Lower lobe of right lung (tissue), 2 donors: Measurements from ENCODE around the gene CHID1. TPM values are rescaled to one million over a fixed set of nuclear protein-coding genes. Genes with fewer than 3 reads are reported as not detected.

Experiments used
- ATAC-seq, 2 donors: fragments of 200-7000 bp; cut with Tn5 transposase; one replicate each; pipeline ENCODE4 v1.9.1; 2020 to 2022; ENCODE audit warnings: mild to moderate bottlenecking in 2 of 2, moderate library complexity in 2 of 2
- DNase-seq: peaks from one replicate; pipeline ENCODE4 v3.0.0-alpha.2; 2020
- H3K27ac ChIP-seq: fragments of 200-600 bp; one replicate; pipeline ENCODE4 v1.8.0; 2022
- H3K27me3 ChIP-seq: fragments of 200-600 bp; one replicate; pipeline ENCODE4 v1.8.0; 2022; ENCODE audit warnings: low read depth
- H3K36me3 ChIP-seq: fragments of 200-600 bp; one replicate; pipeline ENCODE4 v1.8.0; 2022; ENCODE audit warnings: mild to moderate bottlenecking
- H3K4me1 ChIP-seq: fragments of 200-600 bp; one replicate; pipeline ENCODE4 v1.8.0; 2022
- H3K4me3 ChIP-seq: fragments of 200-600 bp; one replicate; pipeline ENCODE4 v1.8.0; 2022; ENCODE audit warnings: mild to moderate bottlenecking
- H3K9me3 ChIP-seq: fragments of 200-600 bp; one replicate; pipeline ENCODE4 v1.8.0; 2022
- CTCF ChIP-seq: fragments of 200-600 bp; IDR thresholded peaks from one replicate; pipeline ENCODE4 v1.8.0; 2022; ENCODE audit warnings: antibody characterized with exemption, mild to moderate bottlenecking
- intact Hi-C: fragments of 100-400 bp; cut with DNase I; formaldehyde crosslinking; loops from one replicate; pipeline ENCODE4 v1.11.0; 2022
- total RNA-seq: library from RNA; stranded (reverse); fragmentation: NEBNext Ultra II Directional; extraction: Animal tissue kit (Norgen Biotek cat#: 25700); gene quantifications from one replicate; pipeline ENCODE4 v1.2.1, GENCODE V29; 2021
- donor health status: DM: no; HTN: yes; CAD: no; lungs with severe emphysema.

The CHID1 gene
- total RNA-seq, 1 donor from 2014 or later: 65.0 TPM

GRCh38 chr11:842370-843002 lies 68.1 kb downstream of the CHID1 start, which contains the start of the genes POLR2L and TSPAN4:
Gene POLR2L (minus strand): TSS chr11:842529. CDS start chr11:842508, 21 bp downstream.
Gene TSPAN4 (plus strand): TSS chr11:842852. CDS start chr11:850305, 7,453 bp downstream.
- TF ChIP-seq CTCF: no peak
- ATAC-seq (peak; percentile 67), DNase-seq (peak; percentile 95)
- Histone ChIP-seq H3K27ac (peak within 1 kb of the TSS; percentile 94), H3K27me3 (no peaks in the 10 kb centered on the region), H3K4me1 (peaks cover 78% of the 10 kb centered on the region), H3K36me3 (peaks cover 35% of the 10 kb centered on the region), H3K9me3 (no peaks in the 10 kb centered on the region), H3K4me3 (peak within 1 kb of the TSS; percentile 99)
- intact Hi-C loops: no loop called here

GRCh38 chr11:841981-842369 lies 68.6 kb downstream of the CHID1 start:
- Histone ChIP-seq H3K4me1 (peaks cover 77% of the 10 kb centered on the region), H3K9me3 (no peaks in the 10 kb centered on the region), H3K27me3 (no peaks in the 10 kb centered on the region), H3K36me3 (peaks cover 40% of the 10 kb centered on the region), H3K27ac (peak overlapping the region; percentile 94), H3K4me3 (peak overlapping the region; percentile 99)
- intact Hi-C loops: no loop called here
- ATAC-seq (peak in 1 of 2 donors; percentile 3), DNase-seq (no peak)
- no peak for TF ChIP-seq CTCF

- Histone ChIP-seq H3K4me3 (peak overlapping the region; percentile 99), H3K4me1 (peaks cover 66% of the 10 kb centered on the region), H3K27me3 (no peaks in the 10 kb centered on the region), H3K36me3 (peaks cover 52% of the 10 kb centered on the region), H3K9me3 (no peaks in the 10 kb centered on the region), H3K27ac (peak overlapping the region; percentile 6)
- DNase-seq (no peak), ATAC-seq (no peak)
- intact Hi-C loops: no loop called here
- no peak for TF ChIP-seq CTCF
These were observed 70.6 kb downstream of the CHID1 start for GRCh38 chr11:839875-840617.

GRCh38 chr11:839280-839623 lies 71.4 kb downstream of the CHID1 start:
- TF ChIP-seq CTCF: no peak
- no peak overlapping the region for H3K27ac ChIP-seq
- H3K4me1 ChIP-seq: peaks cover 70% of the 10 kb centered on the region
- DNase-seq (no peak), ATAC-seq (no peak)
- no peaks in the 10 kb centered on the region for H3K9me3 ChIP-seq
- H3K4me3 ChIP-seq: no peak overlapping the region
- peaks cover 52% of the 10 kb centered on the region for H3K36me3 ChIP-seq
- H3K27me3 ChIP-seq: no peaks in the 10 kb centered on the region
- intact Hi-C loops: no loop called here

GRCh38 chr11:838441-839279 lies 72.0 kb downstream of the CHID1 start:
- H3K27ac ChIP-seq: no peak overlapping the region

More at GRCh38 chr11:838441-839279, 72.0 kb downstream of the CHID1 start:
- peak; percentile 13 for TF ChIP-seq CTCF
- H3K4me1 ChIP-seq: peaks cover 71% of the 10 kb centered on the region
- H3K4me3 ChIP-seq: no peak overlapping the region
- H3K9me3 ChIP-seq: no peaks in the 10 kb centered on the region
- peaks cover 52% of the 10 kb centered on the region for H3K36me3 ChIP-seq
- DNase-seq: no peak
- intact Hi-C loops: no loop called here
- no peak for ATAC-seq
- H3K27me3 ChIP-seq: no peaks in the 10 kb centered on the region
